ENCODE data around the gene CPLX4. TPM values are rescaled to one million over a fixed set of nuclear protein-coding genes. Genes with fewer than 3 reads are reported as not detected.

CPLX4 gene
- total RNA-seq, 1 experiment from 2014 or later: not detected

- Histone ChIP-seq H3K9me3 (ENCODE audit: control insufficient read depth, insufficient read depth, low read depth, low read length) (no peaks in the 10 kb centered on the region), H3K4me3 (ENCODE audit: low read depth in 2 of 2, low read length in 2 of 2) (no peak overlapping the region), H3K36me3 (ENCODE audit: control insufficient read depth, insufficient read depth, low read length) (peaks cover 12% of the 10 kb centered on the region; the same call in 1 of the 2 replicates), H3K27ac (ENCODE audit: low read length) (no peak overlapping the region), H3K27me3 (ENCODE audit: control insufficient read depth, insufficient read depth, low read length) (no peaks in the 10 kb centered on the region), H3K4me1 (ENCODE audit: control insufficient read depth, insufficient read depth, low read length) (no peaks in the 10 kb centered on the region)
- in situ Hi-C loops (cut with HindIII; ENCODE audit: low pct_unique_long_range_greater_than_20kb, low sequenced_read_pairs) (no loop called here), intact Hi-C loops (cut with micrococcal nuclease; ENCODE audit: unreplicated experiment) (no loop called here)
- POLR2A ChIA-PET: no interaction called here
- no peak for DNase-seq (ENCODE audit: low read depth, low spot score)
- BruUV-seq (replicated peaks): no TSS peak
- TF ChIP-seq TCF7L2 (IDR thresholded peaks at IDR 0.05; ENCODE audit: low read depth, low read length) (no peak), CTCF (IDR thresholded peaks at IDR 0.05) (no peak), POLR2AphosphoS5 (IDR thresholded peaks at IDR 0.05; ENCODE audit: low read depth, low read length) (no peak), SIN3A (IDR thresholded peaks at IDR 0.05; ENCODE audit: borderline replicate concordance, insufficient read depth, low read depth, low read length) (no peak)
- TF ChIP-seq, protein P1, sequence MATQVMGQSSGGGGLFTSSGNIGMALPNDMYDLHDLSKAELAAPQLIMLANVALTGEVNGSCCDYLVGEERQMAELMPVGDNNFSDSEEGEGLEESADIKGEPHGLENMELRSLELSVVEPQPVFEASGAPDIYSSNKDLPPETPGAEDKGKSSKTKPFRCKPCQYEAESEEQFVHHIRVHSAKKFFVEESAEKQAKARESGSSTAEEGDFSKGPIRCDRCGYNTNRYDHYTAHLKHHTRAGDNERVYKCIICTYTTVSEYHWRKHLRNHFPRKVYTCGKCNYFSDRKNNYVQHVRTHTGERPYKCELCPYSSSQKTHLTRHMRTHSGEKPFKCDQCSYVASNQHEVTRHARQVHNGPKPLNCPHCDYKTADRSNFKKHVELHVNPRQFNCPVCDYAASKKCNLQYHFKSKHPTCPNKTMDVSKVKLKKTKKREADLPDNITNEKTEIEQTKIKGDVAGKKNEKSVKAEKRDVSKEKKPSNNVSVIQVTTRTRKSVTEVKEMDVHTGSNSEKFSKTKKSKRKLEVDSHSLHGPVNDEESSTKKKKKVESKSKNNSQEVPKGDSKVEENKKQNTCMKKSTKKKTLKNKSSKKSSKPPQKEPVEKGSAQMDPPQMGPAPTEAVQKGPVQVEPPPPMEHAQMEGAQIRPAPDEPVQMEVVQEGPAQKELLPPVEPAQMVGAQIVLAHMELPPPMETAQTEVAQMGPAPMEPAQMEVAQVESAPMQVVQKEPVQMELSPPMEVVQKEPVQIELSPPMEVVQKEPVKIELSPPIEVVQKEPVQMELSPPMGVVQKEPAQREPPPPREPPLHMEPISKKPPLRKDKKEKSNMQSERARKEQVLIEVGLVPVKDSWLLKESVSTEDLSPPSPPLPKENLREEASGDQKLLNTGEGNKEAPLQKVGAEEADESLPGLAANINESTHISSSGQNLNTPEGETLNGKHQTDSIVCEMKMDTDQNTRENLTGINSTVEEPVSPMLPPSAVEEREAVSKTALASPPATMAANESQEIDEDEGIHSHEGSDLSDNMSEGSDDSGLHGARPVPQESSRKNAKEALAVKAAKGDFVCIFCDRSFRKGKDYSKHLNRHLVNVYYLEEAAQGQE (IDR thresholded peaks at IDR 0.05; ENCODE audit: insufficient read depth in 1 of 2, low read depth in 2 of 2, low read length in 1 of 2): no peak
- CTCF ChIA-PET: no interaction called here
- ATAC-seq: no peak
These were observed 22.4 kb upstream of the CPLX4 start for GRCh38 chr18:59340817-59341216.

GRCh38 chr18:59340312-59340711 is 21.9 kb upstream of the CPLX4 start:
- DNase-seq (ENCODE audit: low read depth, low spot score): no peak
- TF ChIP-seq POLR2AphosphoS5 (IDR thresholded peaks at IDR 0.05; ENCODE audit: low read depth, low read length) (no peak), TCF7L2 (IDR thresholded peaks at IDR 0.05; ENCODE audit: low read depth, low read length) (no peak), CTCF (IDR thresholded peaks at IDR 0.05) (no peak), SIN3A (IDR thresholded peaks at IDR 0.05; ENCODE audit: borderline replicate concordance, insufficient read depth, low read depth, low read length) (no peak)
- TF ChIP-seq, protein P1 (IDR thresholded peaks at IDR 0.05; ENCODE audit: insufficient read depth in 1 of 2, low read depth in 2 of 2, low read length in 1 of 2): no peak
- ChIA-PET CTCF (interaction anchor here (0.7 kb wide), 1 partner anchor 13 kb away, joined by 3 read pairs; no protein-coding TSS in a partner anchor), POLR2A (no interaction called here)
- Histone ChIP-seq H3K36me3 (ENCODE audit: control insufficient read depth, insufficient read depth, low read length) (peaks cover 9% of the 10 kb centered on the region; the same call in 1 of the 2 replicates), H3K27ac (ENCODE audit: low read length) (no peak overlapping the region), H3K27me3 (ENCODE audit: control insufficient read depth, insufficient read depth, low read length) (no peaks in the 10 kb centered on the region), H3K4me3 (ENCODE audit: low read depth in 2 of 2, low read length in 2 of 2) (no peak overlapping the region), H3K4me1 (ENCODE audit: control insufficient read depth, insufficient read depth, low read length) (no peaks in the 10 kb centered on the region), H3K9me3 (ENCODE audit: control insufficient read depth, insufficient read depth, low read depth, low read length) (no peaks in the 10 kb centered on the region)
- in situ Hi-C loops (cut with HindIII; ENCODE audit: low pct_unique_long_range_greater_than_20kb, low sequenced_read_pairs): no loop called here
- BruUV-seq (replicated peaks): no TSS peak
- intact Hi-C loops (cut with micrococcal nuclease; ENCODE audit: unreplicated experiment): no loop called here
- no peak for ATAC-seq

All from Panc1 (cell line).